Right lobe of liver (tissue), 4 donors: Measurements from ENCODE around the gene PACS2.

Experiments
- POLR2A ChIP-seq: fragments of 450-650 bp; IDR thresholded peaks from one replicate; pipeline ENCODE4 v1.6.1; 2017; ENCODE audit warnings: antibody characterized with exemption, mild to moderate bottlenecking
- TF ChIP-seq, protein P1 (sequence below), 4 donors: fragments of 200-600 bp in 3 of 4; fragments of 450-650 bp in 1 of 4; IDR thresholded peaks; one replicate each; pipeline versions ENCODE4 v1.5.1 to v1.8.0; 2016 to 2022; ENCODE audit warnings: antibody characterized with exemption in 4 of 4, mild to moderate bottlenecking in 2 of 4
- donor health status: DM: no; HTN: no; CAD: no.
- donor health status: DM: no; HTN: no; CAD: no.
- donor health status: DM: no; HTN: yes; CAD: no.

DNA sequence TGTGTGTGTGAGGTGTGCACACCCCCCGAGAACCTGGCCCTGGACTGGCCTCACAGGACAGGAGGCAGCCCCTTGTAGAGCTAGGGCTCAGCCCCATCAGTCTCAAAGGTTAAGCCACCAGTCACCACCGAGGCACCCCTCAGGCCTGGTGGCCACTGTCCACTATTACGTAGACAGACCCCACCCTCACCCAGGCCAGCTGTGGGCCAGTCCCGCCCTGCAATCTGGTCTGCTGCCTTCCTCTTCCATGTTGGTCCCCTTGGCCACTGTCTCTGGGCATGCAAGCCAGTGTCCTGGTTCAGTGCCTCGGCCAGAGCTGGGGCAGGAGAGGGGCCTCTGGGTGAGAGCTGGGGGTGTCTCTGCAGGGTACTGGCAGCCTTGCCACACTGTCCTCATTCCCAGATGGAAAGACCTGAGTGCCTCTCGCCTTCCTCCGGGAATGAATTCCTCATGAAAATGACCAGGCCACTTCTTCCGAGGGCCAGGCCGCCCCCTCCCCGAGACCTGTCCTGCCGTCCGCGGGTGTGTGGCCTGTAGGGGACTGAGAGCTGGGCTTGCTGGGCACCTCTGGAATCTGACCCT lies 82.9 kb downstream of the PACS2 start:
- no peak for TF ChIP-seq POLR2A
- TF ChIP-seq, protein P1, sequence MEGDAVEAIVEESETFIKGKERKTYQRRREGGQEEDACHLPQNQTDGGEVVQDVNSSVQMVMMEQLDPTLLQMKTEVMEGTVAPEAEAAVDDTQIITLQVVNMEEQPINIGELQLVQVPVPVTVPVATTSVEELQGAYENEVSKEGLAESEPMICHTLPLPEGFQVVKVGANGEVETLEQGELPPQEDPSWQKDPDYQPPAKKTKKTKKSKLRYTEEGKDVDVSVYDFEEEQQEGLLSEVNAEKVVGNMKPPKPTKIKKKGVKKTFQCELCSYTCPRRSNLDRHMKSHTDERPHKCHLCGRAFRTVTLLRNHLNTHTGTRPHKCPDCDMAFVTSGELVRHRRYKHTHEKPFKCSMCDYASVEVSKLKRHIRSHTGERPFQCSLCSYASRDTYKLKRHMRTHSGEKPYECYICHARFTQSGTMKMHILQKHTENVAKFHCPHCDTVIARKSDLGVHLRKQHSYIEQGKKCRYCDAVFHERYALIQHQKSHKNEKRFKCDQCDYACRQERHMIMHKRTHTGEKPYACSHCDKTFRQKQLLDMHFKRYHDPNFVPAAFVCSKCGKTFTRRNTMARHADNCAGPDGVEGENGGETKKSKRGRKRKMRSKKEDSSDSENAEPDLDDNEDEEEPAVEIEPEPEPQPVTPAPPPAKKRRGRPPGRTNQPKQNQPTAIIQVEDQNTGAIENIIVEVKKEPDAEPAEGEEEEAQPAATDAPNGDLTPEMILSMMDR (IDR thresholded peaks at IDR 0.05) = no peak
